Activated T-helper 1 cell treated with Interleukin-2 at 50 U/mL for 16 hours (primary cell): ENCODE measurements around the gene DHX32.
"Not testable (repeated sequence)": the region's sequence is repeated elsewhere in the genome, so short reads cannot be mapped to it uniquely, and the experiment has no call there.

Experiments
- DNase-seq: peaks from one replicate; pipeline ENCODE4 v3.0.0-alpha.2; 2020; ENCODE audit warnings: low read depth

Gene DHX32

GRCh38 chr10:125881192-125881591 is at the start of gene DHX32:
TSS of gene DHX32 (minus strand) at chr10:125881292. CDS start at chr10:125880824, 468 bp downstream.
- no peak for DNase-seq

GRCh38 chr10:125929618-125930017 is 48.5 kb upstream of the DHX32 start:
- DNase-seq = no peak

- DNase-seq = no peak
Observed at GRCh38 chr10:125928928-125929585, 48.0 kb upstream of the DHX32 start.

- DNase-seq = not testable (repeated sequence)
Observed at GRCh38 chr10:125927265-125927664, 46.2 kb upstream of the DHX32 start.

- no peak for DNase-seq
Observed at GRCh38 chr10:125926247-125926646, 45.2 kb upstream of the DHX32 start.

- DNase-seq = no peak
Observed at GRCh38 chr10:125925262-125925834, 44.3 kb upstream of the DHX32 start.

- DNase-seq = not testable (repeated sequence)
Observed at GRCh38 chr10:125921643-125922306, 40.7 kb upstream of the DHX32 start.

GRCh38 chr10:125917704-125918361 is 36.7 kb upstream of the DHX32 start:
- not testable (repeated sequence) for DNase-seq

- DNase-seq = no peak
Observed at GRCh38 chr10:125916977-125917376, 35.9 kb upstream of the DHX32 start.

- not testable (repeated sequence) for DNase-seq
Observed at GRCh38 chr10:125913277-125913676, 32.2 kb upstream of the DHX32 start.

- DNase-seq = no peak
Observed at GRCh38 chr10:125911990-125912389, 30.9 kb upstream of the DHX32 start.

- no peak for DNase-seq
Observed at GRCh38 chr10:125911145-125911544, 30.1 kb upstream of the DHX32 start.

- not testable (repeated sequence) for DNase-seq
Observed at GRCh38 chr10:125909491-125909890, 28.4 kb upstream of the DHX32 start.

- DNase-seq = not testable (repeated sequence)
Observed at GRCh38 chr10:125908813-125909212, 27.7 kb upstream of the DHX32 start.

- DNase-seq = not testable (repeated sequence)
Observed at GRCh38 chr10:125907598-125907997, 26.5 kb upstream of the DHX32 start.

GRCh38 chr10:125905069-125905994 is 24.2 kb upstream of the DHX32 start:
- DNase-seq = not testable (repeated sequence)

GRCh38 chr10:125903135-125903640 is 22.1 kb upstream of the DHX32 start:
- not testable (repeated sequence) for DNase-seq

- not testable (repeated sequence) for DNase-seq
Observed at GRCh38 chr10:125900963-125901362, 19.9 kb upstream of the DHX32 start.

GRCh38 chr10:125897317-125897716 is 16.2 kb upstream of the DHX32 start:
- not testable (repeated sequence) for DNase-seq

GRCh38 chr10:125896088-125896934 is 15.2 kb upstream of the DHX32 start, which contains the start of gene FANK1:
TSS of gene FANK1 (plus strand) at chr10:125896564. CDS start at chr10:125896643, 79 bp downstream.
- peak; percentile 43 for DNase-seq
